ENCODE measurements around the gene TMEM17. TPM values are rescaled to one million over a fixed set of nuclear protein-coding genes. Genes with fewer than 3 reads are reported as not detected.

The TMEM17 gene
- total and polyA plus RNA-seq, 9 of the 15 experiments (the other 6 are each of a cell fraction or from before 2014, with no cell fraction given): 0.58 to 2.2 (median 1.2) TPM

GRCh38 chr2:62474176-62474575 lies 31.8 kb downstream of the TMEM17 start:
- in situ Hi-C loops (cut with MboI): no loop called here
- Histone ChIP-seq H3K79me2 (ENCODE audit: control insufficient read depth, insufficient read depth, low read length) (no peaks in the 10 kb centered on the region), H3K9me3 (replicated peaks; ENCODE audit: control insufficient read depth, insufficient read depth, low read depth, low read length) (no peaks in the 10 kb centered on the region), H3K9me1 (ENCODE audit: control insufficient read depth, insufficient read depth, low read length) (no peaks in the 10 kb centered on the region), H3K27ac (ENCODE audit: extremely low read depth, low read depth, low read length) (no peak overlapping the region), H2AFZ (ENCODE audit: low read depth, low read length) (no peak overlapping the region), H3K9ac (ENCODE audit: insufficient read depth in 1 of 2, low read depth in 2 of 2, low read length in 2 of 2) (no peak overlapping the region), H3K4me2 (ENCODE audit: insufficient read depth, low read length) (no peak overlapping the region), H3K4me1 (replicated peaks in 1 of 2; ENCODE audit: control insufficient read depth in 2 of 2, insufficient read depth in 2 of 2, low read length in 2 of 2) (peaks cover 0 to 7% of the 10 kb centered on the region in 2 experiments; a peak in 2 of 5 replicates), H3K27me3 (ENCODE audit: control insufficient read depth in 2 of 2, insufficient read depth in 2 of 2, low read length in 2 of 2) (peaks cover 8 to 34% of the 10 kb centered on the region in 2 experiments; a peak in 4 of 5 replicates), H4K20me1 (replicated peaks; ENCODE audit: control insufficient read depth, insufficient read depth, low read length) (no peaks in the 10 kb centered on the region), H3K4me3 (no peak overlapping the region), H3K36me3 (ENCODE audit: control insufficient read depth, insufficient read depth, low read length) (no peaks in the 10 kb centered on the region)
- TF ChIP-seq PKNOX1 (IDR thresholded peaks at IDR 0.05) (no peak), ETS2 (tag; IDR thresholded peaks at IDR 0.05; ENCODE audit: borderline replicate concordance, poor library complexity, severe bottlenecking) (no peak)
- ChIA-PET CTCF (ENCODE audit: low intra/inter-chr PET ratio) (no interaction called here), POLR2A (interaction anchor here (0.9 to 1.2 kb wide), 2 partner anchors 10 to 325 kb away, joined by 3 read pairs; no protein-coding TSS in a partner anchor)
- DNase-seq (ENCODE audit: extremely low read depth in 1 of 4, low spot score in 3 of 4): no peak
- no peak for FAIRE-seq
- ATAC-seq: no peak
- BruUV-seq (replicated peaks): no TSS peak
- 20% methylated on average over 4 of the region's 4 CpGs for WGBS (ENCODE audit: insufficient coverage, low coverage, missing lambda C conversion rate)
- intact Hi-C loops (cut with micrococcal nuclease): no loop called here

GRCh38 chr2:62473246-62473827 lies 32.7 kb downstream of the TMEM17 start:
- Histone ChIP-seq H3K9me3 (replicated peaks; ENCODE audit: control insufficient read depth, insufficient read depth, low read depth, low read length) (no peaks in the 10 kb centered on the region), H3K9ac (ENCODE audit: insufficient read depth in 1 of 2, low read depth in 2 of 2, low read length in 2 of 2) (no peak overlapping the region), H3K27ac (ENCODE audit: extremely low read depth, low read depth, low read length) (no peak overlapping the region), H3K27me3 (ENCODE audit: control insufficient read depth in 2 of 2, insufficient read depth in 2 of 2, low read length in 2 of 2) (peaks cover 8 to 34% of the 10 kb centered on the region in 2 experiments; a peak in 4 of 5 replicates), H3K79me2 (ENCODE audit: control insufficient read depth, insufficient read depth, low read length) (no peaks in the 10 kb centered on the region), H4K20me1 (replicated peaks; ENCODE audit: control insufficient read depth, insufficient read depth, low read length) (no peaks in the 10 kb centered on the region), H3K9me1 (ENCODE audit: control insufficient read depth, insufficient read depth, low read length) (no peaks in the 10 kb centered on the region), H3K36me3 (ENCODE audit: control insufficient read depth, insufficient read depth, low read length) (no peaks in the 10 kb centered on the region), H3K4me2 (ENCODE audit: insufficient read depth, low read length) (no peak overlapping the region), H2AFZ (ENCODE audit: low read depth, low read length) (no peak overlapping the region), H3K4me1 (replicated peaks in 1 of 2; ENCODE audit: control insufficient read depth in 2 of 2, insufficient read depth in 2 of 2, low read length in 2 of 2) (peaks cover 0 to 7% of the 10 kb centered on the region in 2 experiments; a peak in 2 of 5 replicates), H3K4me3 (no peak overlapping the region)
- CTCF ChIA-PET (ENCODE audit: low intra/inter-chr PET ratio): no interaction called here
- BruUV-seq (replicated peaks): no TSS peak
- intact Hi-C loops (cut with micrococcal nuclease): no loop called here
- in situ Hi-C loops (cut with MboI): no loop called here
- FAIRE-seq (no peak), DNase-seq (ENCODE audit: extremely low read depth in 1 of 4, low spot score in 3 of 4) (no peak), ATAC-seq (no peak)
- 9% methylated on average over 1 of the region's 1 CpG for WGBS (ENCODE audit: insufficient coverage, low coverage, missing lambda C conversion rate)
- POLR2A ChIA-PET: interaction anchor here (1.2 kb wide), 1 partner anchor 9 kb away, joined by 3 read pairs; no protein-coding TSS in a partner anchor
- TF ChIP-seq CHD4 (IDR thresholded peaks at IDR 0.05; ENCODE audit: insufficient read depth, insufficient replicate concordance, low read depth, low read length, poor library complexity, severe bottlenecking): no peak
- TF ChIP-seq REST (IDR thresholded peaks at IDR 0.05; ENCODE audit: borderline replicate concordance): no peak
- no peak for TF ChIP-seq REST (CRISPR knock-in tag; IDR thresholded peaks at IDR 0.05; ENCODE audit: low read depth)
